Activated CD8-positive, alpha-beta memory T cell treated with anti-CD3 and anti-CD28 coated beads for 1 hour (primary cell): ENCODE data around the gene C1orf116.

Experiments
- DNase-seq, 2 donors: peaks; one replicate each; pipeline ENCODE4 v3.0.0-alpha.2; 2020; ENCODE audit warnings: low read depth in 1 of 2; ENCODE audit errors: extremely low read depth in 1 of 2

The C1orf116 gene

DNA sequence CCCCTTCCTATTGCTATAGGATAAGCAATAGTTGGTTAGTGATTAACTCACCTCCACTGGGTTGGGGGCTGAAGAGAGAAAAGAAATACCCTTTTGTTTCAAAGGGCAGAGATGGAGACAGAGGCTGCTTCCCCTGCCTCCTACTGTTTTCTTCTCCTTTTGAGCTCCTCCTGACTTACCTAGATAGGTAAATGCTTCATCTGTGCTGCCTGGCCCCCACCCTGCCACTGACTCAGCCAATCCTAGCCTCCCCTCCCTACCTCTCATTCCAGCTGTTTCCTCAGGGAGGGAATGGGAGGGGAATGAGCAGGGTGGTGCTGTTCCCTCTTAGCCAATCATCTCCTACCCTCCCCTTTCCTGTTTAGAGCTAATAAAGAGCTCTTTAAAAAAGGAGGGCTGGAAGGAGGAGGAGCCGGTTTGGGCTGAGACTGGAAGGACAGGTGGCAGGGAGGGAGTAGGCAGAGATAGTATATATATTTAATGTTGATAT, at the start of gene C1orf116:
TSS of gene C1orf116 (minus strand) at position 229 of the 490 bp plus-strand sequence. CDS start 5,158 bp downstream, outside the sequence.
- DNase-seq: no peak

DNA sequence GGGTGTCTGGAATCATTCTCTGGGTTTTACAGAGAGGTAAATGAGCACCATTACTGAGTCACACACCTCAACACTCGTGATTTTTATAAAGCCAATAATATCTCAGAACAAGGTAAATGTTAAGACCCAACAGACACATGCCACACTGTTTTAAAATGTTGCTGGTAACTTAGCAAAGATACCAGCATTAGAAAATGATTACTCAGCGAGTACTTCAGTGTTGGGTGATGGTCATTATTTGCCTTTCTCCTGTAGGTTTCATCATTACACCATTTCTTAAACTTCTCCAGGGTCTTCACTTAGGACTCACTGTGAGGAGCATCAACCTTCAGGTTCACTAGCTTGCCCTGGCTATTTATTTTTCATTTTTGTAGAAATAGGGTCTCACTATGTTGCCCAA, 49.2 kb upstream of the C1orf116 start:
- no peak for DNase-seq

DNA sequence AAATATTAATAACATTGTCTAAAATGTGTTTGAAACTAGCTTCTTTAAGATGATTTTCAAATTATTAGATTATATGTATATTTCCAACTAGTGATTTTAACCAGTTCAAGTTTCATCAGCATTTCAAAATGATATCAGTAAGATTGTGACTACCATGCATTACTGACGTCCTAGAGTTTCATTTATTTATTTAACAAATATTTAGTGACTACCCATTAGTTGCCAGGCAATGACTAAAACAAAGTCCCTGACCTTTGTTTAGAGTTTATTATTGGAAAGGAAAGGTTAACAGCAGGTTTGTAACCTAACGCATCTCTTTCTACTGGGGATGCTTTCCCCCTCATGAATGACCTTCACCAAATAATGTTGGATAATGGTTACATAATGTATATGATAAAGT, 48.5 kb upstream of the C1orf116 start:
- no peak for DNase-seq

DNA sequence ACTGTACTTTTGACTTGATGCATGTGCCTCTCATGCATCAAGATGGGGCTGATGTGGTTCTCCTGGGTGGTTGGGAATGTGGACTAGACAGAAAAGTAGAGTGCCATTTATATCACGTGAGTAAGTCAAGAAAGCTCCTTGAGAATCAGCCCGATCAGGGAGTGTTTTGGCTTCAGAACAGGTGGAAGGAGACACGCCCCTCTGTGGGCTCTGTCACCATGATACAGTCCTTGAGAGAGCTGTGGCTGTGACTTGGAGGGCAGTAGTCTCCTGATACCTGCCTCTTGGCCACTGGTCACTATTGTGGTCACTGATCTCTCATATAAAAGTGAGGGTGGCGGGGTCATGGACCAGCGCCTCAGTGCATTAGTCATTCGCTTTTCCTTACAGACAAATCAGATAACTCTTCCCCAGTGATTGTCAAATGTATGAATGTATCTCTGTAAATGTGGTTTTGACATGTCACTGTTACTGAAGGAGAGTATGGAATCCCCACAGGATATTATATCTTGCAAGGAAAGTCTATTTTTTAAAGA, 47.2 kb upstream of the C1orf116 start:
- DNase-seq: no peak

DNA sequence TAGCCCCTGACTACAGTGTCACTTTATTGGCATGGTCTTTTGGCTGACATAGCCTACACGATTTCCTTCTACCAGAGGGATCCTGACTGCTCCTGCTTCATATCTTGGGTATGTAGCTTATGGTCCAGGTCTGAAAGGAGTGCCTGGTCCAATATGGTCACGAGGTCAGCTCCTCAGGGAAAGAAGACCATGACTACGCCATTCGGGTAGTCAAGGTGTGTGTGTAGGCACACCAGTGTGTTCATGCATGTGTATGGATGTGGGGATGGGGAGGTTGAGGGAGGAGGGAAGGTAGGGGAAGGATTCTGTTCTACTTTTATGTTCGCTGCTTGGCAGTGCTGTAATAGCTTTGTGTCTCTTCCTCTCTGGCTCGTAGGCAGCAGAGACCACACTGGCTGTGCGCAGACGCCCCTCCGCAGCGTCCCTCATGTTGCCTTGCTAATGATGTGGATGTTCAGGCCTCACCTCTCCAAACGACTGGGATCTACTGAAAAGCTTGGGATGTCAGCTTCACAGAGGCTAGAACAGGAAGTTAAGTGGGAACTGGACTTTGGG, 46.1 kb upstream of the C1orf116 start:
- DNase-seq: no peak

DNA sequence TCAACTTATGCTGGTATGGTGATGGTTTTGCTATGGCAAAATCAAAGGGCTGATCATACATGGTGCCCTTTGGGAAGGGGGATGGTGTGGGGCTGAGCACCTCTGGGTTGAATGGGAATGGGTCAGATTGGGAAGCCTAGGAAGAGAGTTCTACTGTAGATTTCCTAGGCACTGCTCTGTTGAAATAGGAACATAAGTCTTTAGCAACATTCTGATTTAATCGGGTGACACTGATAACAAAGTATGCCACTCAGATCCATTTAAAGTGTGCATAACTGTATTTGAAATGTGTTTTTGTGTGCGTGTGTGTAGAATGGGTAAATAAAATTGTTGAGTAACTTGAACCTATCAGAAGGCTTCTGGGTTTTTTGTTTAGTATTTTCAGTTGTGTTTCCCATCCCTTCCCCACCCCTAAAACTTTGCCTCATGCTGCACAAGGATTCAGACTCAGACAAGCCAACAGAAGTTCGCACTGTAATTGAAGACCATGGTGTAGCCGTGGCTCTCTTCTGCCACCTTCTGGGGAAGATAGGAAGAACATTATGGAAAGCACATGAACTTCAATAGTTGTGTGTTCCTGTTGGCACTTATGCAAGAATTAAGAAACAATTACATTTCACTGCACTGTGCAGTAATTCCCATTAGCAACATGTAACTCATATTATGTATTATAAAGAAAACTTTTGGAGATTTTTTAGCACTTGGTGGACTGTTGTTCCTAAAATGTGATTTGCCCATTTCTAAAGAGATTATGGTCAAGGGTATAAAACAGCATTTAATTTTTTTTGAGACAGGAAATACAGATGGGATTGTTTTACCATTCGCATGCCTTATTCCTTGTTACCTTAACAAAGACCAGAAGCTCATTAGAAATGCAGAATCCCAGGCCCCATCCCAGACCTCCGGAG, 45.2 kb upstream of the C1orf116 start:
- peak; percentile 23 to 29 for DNase-seq

DNA sequence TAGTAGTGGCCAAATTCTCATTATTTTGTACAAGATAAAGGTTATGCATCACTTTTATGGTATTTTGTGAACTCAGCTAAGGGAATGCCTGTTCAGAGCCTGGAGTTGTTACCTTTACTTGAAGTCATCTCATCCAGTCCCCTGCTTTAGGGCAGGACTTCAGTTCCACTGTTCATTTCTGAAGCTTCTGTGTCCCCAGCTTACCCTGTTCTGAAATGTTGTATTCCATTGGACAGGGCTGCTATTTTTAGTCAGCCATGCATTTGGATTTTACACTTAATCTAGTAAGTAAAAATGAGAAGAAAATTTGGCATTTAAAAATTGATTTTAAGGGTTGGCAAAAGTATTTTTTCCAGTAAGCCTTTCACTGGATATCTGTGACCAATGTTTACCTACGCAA, 44.5 kb upstream of the C1orf116 start:
- no peak for DNase-seq

DNA sequence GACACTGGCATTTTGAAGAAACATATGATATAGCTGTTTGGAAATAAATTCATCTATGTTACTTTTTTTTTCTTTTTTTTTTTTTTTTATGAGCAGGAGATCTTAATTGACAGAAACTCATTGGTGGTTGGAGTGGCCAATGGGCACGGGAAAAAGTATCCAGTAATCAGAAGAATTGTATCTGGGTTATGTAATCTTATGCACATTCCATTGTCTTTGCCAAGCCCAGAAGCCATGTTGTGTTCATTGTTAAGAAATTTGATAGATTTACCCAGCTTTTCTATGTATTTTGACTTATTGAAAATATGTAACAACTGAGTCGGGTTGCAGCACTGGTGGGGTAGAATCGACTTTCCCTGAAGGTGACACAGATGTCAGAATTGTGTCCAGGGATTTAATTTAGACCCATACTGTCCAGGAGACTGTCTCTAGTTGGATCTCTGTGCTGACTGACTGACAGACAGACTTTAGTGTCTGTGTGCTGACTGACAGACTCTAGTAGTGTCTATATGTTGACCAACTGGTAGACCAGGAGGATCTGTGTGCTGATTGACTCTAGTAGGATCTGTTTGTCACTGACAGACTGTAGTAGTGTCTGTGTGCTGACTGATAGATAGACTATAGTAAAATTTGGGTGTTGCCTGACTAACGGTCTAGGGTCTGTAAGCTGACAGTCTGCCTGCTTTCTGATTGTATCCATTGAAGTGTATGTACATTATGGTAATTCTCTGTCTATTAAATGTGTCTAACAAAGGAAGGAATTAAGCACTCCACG, 43.8 kb upstream of the C1orf116 start:
- no peak for DNase-seq

DNA sequence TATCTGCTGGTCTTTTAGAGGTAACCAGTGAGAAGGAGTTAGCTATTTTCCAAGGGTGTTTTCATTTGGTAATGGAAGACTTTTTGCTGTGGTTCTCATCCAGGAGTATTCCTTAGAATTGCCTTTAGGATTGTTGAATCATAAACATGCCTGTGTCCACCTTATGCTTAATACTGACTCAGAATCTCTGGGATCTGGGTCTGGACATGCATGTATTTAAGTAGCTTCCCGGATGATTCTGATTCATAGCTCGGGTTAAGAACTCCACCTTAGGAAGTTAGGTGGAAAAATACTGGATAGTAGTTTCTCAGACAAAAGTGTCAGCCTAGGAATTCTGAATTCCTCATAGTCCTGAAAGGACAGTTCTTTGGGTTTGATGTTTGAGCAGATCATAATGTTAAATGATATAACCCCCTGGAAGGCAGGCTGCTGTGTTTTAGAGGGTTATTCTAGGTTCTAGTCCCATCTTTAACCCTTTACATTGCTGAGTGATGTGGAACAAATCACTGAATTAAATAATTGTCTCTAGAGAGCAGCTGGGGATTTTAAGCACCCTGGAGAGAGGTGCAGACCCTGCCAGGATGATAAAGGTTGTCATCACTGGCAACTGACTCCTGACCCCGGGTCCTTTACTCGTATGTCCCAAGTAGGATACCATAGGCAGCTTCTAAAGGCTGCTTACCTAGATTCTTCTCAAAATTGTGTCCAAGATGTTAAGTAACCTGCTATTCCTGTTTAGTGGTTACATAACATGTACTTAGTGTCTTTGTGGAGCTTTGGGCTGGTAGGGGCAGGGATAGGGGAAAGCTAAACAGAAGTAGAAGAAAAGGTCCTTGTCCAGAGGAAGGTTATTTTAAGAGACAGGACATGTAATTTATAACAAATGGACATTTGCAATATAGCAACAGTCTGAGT, 41.6 kb upstream of the C1orf116 start:
- no peak for DNase-seq

DNA sequence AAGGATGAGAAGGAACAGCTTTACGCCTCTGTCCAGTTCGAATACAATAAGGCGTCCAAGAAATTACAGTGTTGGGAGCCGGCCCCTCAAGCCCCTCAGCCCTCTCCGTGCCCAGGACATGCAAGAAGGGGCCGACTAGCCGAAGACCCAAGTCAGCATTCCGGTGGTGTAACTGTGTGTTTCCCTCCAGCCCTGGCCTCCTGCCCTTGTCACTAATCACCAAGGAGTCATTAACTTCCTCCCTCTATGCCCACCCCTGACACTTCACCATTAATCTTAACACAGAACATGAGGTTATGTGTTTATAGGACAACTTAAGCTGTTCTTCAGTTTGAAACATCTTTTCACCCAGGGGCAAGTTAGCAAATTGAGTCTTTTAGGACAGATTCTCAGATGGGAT, 39.7 kb upstream of the C1orf116 start:
- no peak for DNase-seq

DNA sequence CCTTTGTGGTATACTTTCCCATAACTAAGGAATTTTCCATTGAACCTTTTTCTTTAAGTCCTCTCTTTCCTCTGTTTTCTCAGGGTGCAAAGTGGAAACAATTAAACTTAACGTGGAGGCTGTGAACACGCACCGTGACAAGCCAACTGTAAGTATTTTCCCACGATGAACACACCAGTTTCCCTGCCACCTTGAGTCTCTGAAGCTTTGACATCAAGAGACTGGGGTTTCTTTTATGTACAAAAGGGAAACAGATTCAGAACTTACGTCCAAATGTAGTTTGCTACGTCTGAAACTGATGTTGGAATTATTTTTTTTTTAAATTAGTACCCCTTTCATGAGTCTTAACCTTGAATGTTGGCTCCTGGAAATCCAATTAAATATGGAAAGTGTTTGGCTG, 38.9 kb upstream of the C1orf116 start:
- DNase-seq: no peak

DNA sequence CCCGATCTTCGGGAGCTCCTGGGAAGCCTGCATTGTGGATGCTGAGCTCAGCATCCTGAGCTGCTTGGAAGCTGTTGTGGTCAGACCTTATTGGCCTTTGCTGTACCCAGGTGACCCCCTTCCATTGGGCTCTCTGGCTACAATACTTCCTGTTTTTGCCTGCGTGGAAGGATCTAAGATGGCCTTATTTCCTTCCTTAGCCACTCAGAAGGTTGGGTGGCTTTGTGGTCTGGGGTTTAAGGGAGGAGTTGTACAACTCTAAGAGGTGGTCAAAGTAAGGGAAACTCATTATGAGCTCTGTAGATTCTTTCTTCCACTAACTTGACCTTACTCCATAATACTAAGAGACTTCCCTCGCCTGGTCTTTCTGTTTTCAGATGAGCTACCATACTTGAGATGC, 38.3 kb upstream of the C1orf116 start:
- DNase-seq: no peak

DNA sequence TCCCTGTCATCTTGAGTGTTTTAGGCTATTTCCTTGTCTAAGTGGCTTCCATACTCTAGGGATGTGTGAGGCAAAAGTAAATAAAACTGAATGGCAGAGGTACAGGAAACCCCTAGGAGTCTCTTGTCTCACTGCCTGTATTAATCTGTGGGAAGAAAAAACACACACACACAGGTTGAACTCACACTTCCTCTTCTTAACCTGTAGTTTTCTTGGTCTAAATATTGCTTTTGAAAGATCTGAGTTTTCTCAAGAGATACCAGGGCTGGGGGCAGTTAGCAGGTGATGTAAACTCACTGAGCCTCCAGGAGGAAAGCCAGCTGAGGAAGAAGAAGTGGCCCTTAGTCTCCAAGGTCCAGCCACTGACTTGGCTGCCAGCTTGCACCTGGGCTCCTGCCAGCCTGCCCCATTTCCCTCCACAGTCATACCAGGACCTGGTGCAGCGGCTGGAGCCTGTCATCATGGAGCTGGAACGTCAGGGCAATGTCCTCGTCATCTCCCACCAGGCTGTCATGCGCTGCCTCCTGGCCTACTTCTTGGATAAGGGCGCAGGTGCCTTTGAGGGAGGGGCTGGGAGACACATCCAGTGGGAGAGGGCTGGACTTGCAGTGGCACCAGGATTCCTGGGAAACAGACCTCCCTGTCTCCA, 37.4 kb upstream of the C1orf116 start:
- no peak for DNase-seq

DNA sequence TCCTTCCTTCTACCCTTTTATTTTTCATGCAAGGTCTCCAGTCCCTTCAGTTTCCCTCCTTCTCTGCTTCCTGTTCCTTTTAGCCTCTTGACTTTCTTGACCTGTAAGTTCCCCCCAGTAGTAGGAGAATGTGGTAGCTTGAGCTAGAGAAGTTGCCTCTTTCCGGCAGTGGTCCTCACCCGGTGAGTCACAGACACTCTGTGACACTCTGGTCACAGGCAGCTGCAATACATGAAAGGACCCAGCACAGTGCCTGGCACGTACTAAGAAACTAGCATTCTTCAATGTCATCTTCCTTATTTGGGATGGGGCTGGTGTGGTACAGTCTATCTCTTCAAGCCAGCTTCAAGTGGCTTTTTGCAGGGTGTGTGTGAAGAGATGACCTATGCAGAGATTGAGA, 36.5 kb upstream of the C1orf116 start:
- DNase-seq: no peak

DNA sequence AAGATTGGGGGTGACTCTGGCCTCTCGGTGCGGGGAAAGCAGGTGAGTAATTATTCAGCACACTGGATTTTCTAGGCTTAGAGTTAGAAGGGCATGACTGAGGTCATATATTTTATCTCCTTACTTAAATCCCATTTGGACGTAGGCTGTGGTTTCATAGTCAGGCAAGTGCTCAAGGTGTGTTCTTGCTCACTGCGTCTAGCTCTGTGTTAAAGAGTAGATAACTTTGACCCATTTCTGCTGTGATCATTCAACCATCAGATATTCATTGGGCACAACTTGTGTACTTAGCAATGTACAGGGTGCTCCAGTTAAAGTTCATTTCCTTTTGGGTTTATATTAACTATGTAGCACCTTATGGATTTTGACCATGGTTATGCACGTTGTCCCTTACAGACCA, 35.1 kb upstream of the C1orf116 start:
- DNase-seq: no peak

DNA sequence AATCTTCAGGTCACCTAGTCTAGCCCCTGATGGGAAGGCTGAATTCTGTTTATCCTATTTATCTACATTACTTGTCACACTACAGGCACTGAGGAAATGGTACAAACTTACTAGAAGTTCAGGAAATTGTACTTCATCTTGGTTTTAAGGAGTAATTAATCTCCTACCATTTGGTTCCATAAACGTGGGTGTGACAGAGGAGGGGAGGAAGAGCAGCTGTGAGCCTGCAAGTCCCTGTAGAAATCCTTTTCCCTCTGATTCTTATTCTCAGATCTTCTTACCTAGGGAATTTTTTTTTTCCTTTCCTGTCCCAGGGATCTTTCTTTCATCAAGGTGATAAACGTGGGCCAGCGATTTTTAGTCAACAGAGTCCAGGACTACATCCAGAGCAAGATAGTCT, 34.6 kb upstream of the C1orf116 start:
- DNase-seq: no peak

DNA sequence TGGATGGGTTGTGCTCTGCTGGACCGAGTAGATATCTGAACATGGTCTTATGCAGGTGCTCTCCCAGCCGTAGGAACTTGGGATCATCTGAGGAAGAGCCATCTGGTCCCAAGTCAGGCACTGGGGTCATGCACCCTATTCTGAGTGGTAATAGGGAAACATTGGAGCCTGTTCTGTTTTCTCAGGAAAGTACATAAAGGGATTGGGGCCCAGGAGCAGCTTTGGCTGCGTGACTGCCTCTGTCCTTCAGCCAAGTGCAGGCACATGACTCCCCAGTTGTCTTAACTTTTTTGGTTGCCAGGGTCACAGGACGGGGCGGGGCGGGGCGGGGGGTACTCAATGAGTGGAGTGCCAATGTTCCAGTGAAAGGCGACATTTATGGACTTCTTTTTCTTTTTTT, 32.0 kb upstream of the C1orf116 start:
- no peak for DNase-seq

DNA sequence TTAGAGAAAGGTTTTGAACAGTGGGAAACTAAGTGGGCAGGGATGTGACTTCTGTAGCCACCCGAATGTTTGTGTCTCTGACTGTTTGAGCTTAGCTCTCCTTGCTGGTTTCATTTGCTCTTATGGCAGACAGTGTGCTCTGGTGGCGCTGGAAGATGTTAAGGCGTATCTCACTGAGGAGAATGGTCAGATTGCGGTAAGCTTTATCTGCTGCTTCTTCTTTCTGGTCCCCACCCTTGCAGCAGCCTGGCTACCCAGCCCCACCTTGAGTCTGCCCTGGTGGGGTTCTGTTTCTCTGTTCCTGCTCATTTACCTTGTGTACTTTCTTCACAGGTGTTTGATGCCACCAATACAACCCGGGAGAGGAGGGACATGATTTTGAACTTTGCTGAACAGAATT, 30.5 kb upstream of the C1orf116 start:
- DNase-seq: no peak

DNA sequence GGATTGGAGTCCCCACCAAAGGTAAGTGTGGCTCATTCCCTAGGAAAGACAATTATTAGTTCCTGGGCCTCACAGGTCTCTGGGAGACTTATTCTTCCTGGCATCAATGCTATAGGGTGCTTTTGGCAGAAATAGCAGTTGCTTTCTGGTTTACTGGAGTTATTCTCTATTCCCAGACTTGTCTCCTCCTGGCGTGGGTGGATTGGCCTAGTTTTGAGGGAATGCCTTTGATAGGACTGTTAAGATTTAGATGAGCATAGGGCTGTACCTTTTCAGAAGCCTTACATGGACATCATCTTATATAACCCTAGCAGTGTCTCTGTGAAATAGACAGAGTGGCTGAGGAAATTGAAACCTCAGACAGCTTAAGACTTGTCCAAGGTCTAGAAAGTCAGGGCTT, 29.5 kb upstream of the C1orf116 start:
- no peak for DNase-seq

DNA sequence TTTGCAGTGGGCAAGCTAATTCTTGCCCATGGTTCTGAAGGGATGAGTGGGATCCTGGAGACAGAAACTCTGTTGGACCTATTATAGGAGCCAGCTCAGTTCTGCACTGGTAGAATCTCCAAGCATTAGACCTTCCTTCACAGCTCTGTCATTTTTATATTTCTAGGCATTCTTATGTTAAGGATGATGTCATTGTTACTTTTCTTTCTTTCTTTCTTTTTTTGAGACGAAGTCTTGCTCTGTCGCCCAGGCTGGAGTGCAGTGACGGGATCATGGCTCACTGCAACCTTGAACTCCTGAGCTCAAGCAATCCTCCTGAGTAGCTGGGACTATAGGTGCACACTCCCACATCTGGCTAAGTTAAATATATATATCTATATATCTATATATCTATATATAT, 28.0 kb upstream of the C1orf116 start:
- no peak for DNase-seq
